ENCODE data around the gene CELF6. TPM values are rescaled to one million over a fixed set of nuclear protein-coding genes. Genes with fewer than 3 reads are reported as not detected.

CELF6 gene
- polyA plus RNA-seq, 2 donors: 1.0 to 1.4 TPM

- no peak overlapping the region for H3K4me3 ChIP-seq (ENCODE audit: low read depth in 1 of 2, low read length in 2 of 2)
- no peaks in the 10 kb centered on the region for H3K36me3 ChIP-seq (ENCODE audit: control insufficient read depth in 2 of 2, insufficient read depth in 2 of 2, low read length in 1 of 2)
- H3K9me3 ChIP-seq (ENCODE audit: control insufficient read depth in 2 of 2, insufficient read depth in 1 of 2, low read depth in 1 of 2, low read length in 1 of 2): no peaks in the 10 kb centered on the region
- H3K4me1 ChIP-seq (ENCODE audit: control insufficient read depth in 2 of 2, insufficient read depth in 2 of 2, low read length in 1 of 2): no peaks in the 10 kb centered on the region
- no peak overlapping the region for H3K27ac ChIP-seq (ENCODE audit: low read depth in 2 of 2, low read length in 1 of 2)
- WGBS, 2 donors: 93 to 95% methylated on average over 7 of the region's 7 CpGs
- no peaks in the 10 kb centered on the region for H3K27me3 ChIP-seq (ENCODE audit: control insufficient read depth in 1 of 2, insufficient read depth in 2 of 2, low read length in 2 of 2)
These were observed 15.4 kb downstream of the CELF6 start for GRCh38 chr15:72304596-72304995.

DNA sequence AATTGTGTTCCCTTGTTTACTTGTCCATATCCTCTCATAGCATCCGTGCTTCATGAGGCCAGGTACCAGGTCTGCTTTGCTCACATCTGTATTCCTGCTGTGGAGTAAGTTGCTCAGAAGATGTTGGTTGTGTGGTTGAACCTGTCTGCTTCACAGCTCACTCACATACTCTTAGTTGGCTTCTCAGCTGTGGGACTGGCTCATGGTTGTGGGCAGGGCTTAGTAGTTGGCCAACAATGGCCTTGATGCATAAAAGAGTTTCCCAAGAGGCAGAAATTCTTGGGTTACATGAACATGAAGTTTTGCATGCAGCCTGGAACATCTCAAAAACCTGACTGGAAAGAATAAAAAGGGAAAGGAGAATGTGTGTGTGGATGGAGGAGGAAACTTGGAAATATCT lies 17.0 kb downstream of the CELF6 start:
- H3K27me3 ChIP-seq (ENCODE audit: control insufficient read depth in 1 of 2, insufficient read depth in 2 of 2, low read length in 2 of 2): no peaks in the 10 kb centered on the region
- H3K9me3 ChIP-seq (ENCODE audit: control insufficient read depth in 2 of 2, insufficient read depth in 1 of 2, low read depth in 1 of 2, low read length in 1 of 2): no peaks in the 10 kb centered on the region
- no peak overlapping the region for H3K27ac ChIP-seq (ENCODE audit: low read depth in 2 of 2, low read length in 1 of 2)
- 53 to 62% methylated on average over 1 of the region's 1 CpG for WGBS, 2 donors
- no peak overlapping the region for H3K4me3 ChIP-seq (ENCODE audit: low read depth in 1 of 2, low read length in 2 of 2)
- no peaks in the 10 kb centered on the region for H3K36me3 ChIP-seq (ENCODE audit: control insufficient read depth in 2 of 2, insufficient read depth in 2 of 2, low read length in 1 of 2)
- no peaks in the 10 kb centered on the region for H3K4me1 ChIP-seq (ENCODE audit: control insufficient read depth in 2 of 2, insufficient read depth in 2 of 2, low read length in 1 of 2)

DNA sequence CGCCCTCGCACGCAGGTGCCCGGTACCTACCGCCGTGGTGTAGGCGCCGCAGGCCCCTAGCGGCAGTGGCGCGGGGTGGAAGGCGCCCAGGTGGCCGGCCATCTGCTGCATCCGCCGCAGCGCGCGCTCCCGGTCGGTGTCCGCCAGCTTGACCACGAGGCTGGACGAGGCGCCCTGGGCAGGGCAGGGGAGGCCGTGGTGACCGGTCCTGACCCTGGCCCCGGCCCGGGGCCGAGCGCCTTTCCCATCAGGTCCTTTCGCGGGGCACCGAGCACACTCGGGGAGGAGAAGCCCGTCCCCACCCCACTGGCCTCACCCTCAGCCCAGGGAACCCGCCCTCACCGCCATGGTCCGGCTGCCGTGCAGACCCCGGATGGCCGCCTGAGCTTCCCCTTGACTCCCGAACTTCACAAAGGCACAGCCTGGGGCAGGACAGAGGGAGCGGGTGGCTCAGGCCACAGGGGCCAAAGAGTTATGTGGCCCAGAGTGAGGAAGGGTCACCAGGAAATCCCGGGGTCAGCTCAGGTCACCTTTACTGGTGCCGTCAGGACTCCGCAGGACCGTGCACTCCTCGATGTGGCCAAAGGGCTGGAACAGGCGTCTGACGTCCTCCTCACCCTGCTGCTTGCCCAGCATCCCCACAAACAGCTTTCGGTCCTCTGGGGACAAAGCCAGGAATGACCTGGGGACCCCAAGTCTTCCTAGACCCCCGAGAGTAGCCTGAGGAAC lies 30.2 kb downstream of the CELF6 start:
- Histone ChIP-seq H3K27me3 (ENCODE audit: control insufficient read depth in 1 of 2, insufficient read depth in 2 of 2, low read length in 2 of 2) (no peaks in the 10 kb centered on the region), H3K9me3 (ENCODE audit: control insufficient read depth in 2 of 2, insufficient read depth in 1 of 2, low read depth in 1 of 2, low read length in 1 of 2) (no peaks in the 10 kb centered on the region), H3K27ac (ENCODE audit: low read depth in 2 of 2, low read length in 1 of 2) (no peak overlapping the region), H3K36me3 (ENCODE audit: control insufficient read depth in 2 of 2, insufficient read depth in 2 of 2, low read length in 1 of 2) (no peaks in the 10 kb centered on the region), H3K4me3 (ENCODE audit: low read depth in 1 of 2, low read length in 2 of 2) (no peak overlapping the region), H3K4me1 (ENCODE audit: control insufficient read depth in 2 of 2, insufficient read depth in 2 of 2, low read length in 1 of 2) (no peaks in the 10 kb centered on the region)
- 88 to 91% methylated on average over 44 to 52 of the region's 52 CpGs for WGBS, 2 donors

GRCh38 chr15:72288796-72289596 lies 31.0 kb downstream of the CELF6 start:
- Histone ChIP-seq H3K4me1 (ENCODE audit: control insufficient read depth in 2 of 2, insufficient read depth in 2 of 2, low read length in 1 of 2) (no peaks in the 10 kb centered on the region), H3K27me3 (ENCODE audit: control insufficient read depth in 1 of 2, insufficient read depth in 2 of 2, low read length in 2 of 2) (no peaks in the 10 kb centered on the region), H3K36me3 (ENCODE audit: control insufficient read depth in 2 of 2, insufficient read depth in 2 of 2, low read length in 1 of 2) (no peaks in the 10 kb centered on the region), H3K27ac (ENCODE audit: low read depth in 2 of 2, low read length in 1 of 2) (no peak overlapping the region), H3K4me3 (ENCODE audit: low read depth in 1 of 2, low read length in 2 of 2) (no peak overlapping the region), H3K9me3 (ENCODE audit: control insufficient read depth in 2 of 2, insufficient read depth in 1 of 2, low read depth in 1 of 2, low read length in 1 of 2) (no peaks in the 10 kb centered on the region)
- 93 to 94% methylated on average over 49 of the region's 49 CpGs for WGBS, 2 donors

DNA sequence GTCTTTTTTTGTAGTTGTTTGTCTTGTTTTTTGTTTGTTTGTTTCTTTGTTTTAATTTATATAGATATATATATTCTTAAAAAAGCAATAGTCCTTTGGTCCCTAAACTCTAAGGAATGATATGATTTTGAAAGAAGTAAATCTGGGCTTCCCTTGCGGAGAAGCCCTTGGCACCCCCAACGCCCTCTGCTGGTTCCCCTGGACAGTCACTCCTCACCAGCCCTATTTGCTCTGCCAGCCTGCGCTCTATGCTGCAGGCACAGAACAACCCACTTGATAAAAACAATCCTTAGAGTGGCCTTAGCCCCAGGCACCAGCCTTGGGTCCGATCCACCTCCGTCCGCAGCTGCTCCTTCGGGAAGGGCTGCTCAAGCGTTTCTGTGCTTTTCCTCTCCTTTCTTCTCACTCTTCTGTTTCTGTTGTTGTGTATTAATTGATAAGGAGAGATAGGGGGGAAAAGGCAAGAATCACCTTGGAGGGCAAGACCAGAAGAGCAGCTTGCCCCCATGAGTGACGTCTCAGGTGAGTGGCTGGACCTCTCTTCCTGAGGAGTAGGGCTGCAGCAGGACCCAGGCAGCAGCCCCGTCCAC lies 33.9 kb downstream of the CELF6 start:
- WGBS, 2 donors: 47 to 51% methylated on average over 10 of the region's 10 CpGs
- Histone ChIP-seq H3K36me3 (ENCODE audit: control insufficient read depth in 2 of 2, insufficient read depth in 2 of 2, low read length in 1 of 2) (no peaks in the 10 kb centered on the region), H3K4me3 (ENCODE audit: low read depth in 1 of 2, low read length in 2 of 2) (no peak overlapping the region), H3K4me1 (ENCODE audit: control insufficient read depth in 2 of 2, insufficient read depth in 2 of 2, low read length in 1 of 2) (no peaks in the 10 kb centered on the region), H3K27ac (ENCODE audit: low read depth in 2 of 2, low read length in 1 of 2) (no peak overlapping the region), H3K9me3 (ENCODE audit: control insufficient read depth in 2 of 2, insufficient read depth in 1 of 2, low read depth in 1 of 2, low read length in 1 of 2) (no peaks in the 10 kb centered on the region), H3K27me3 (ENCODE audit: control insufficient read depth in 1 of 2, insufficient read depth in 2 of 2, low read length in 2 of 2) (no peaks in the 10 kb centered on the region)

DNA sequence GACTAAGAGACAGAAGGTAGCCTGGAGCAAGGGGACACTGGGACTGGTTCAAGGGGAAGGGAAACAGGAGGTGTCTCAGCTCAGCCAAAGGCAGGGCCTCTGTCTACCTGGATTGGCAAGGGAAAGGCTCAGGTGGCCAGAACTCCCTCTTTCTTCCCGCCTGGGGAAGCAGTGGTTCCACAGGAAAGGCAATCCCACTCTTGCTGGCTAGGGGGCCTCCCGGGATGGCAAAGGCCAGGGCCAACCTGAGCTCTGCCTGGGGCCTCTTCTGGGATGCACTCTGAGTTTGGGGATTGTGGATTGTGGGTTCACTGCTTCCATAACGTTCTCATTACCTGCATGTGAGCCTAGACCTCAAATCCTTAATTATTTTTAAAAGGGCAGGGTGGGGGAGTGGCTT lies 34.6 kb downstream of the CELF6 start:
- WGBS, 2 donors: 58 to 61% methylated on average over 3 of the region's 3 CpGs
- Histone ChIP-seq H3K27me3 (ENCODE audit: control insufficient read depth in 1 of 2, insufficient read depth in 2 of 2, low read length in 2 of 2) (no peaks in the 10 kb centered on the region), H3K4me1 (ENCODE audit: control insufficient read depth in 2 of 2, insufficient read depth in 2 of 2, low read length in 1 of 2) (no peaks in the 10 kb centered on the region), H3K27ac (ENCODE audit: low read depth in 2 of 2, low read length in 1 of 2) (no peak overlapping the region), H3K9me3 (ENCODE audit: control insufficient read depth in 2 of 2, insufficient read depth in 1 of 2, low read depth in 1 of 2, low read length in 1 of 2) (no peaks in the 10 kb centered on the region), H3K36me3 (ENCODE audit: control insufficient read depth in 2 of 2, insufficient read depth in 2 of 2, low read length in 1 of 2) (no peaks in the 10 kb centered on the region), H3K4me3 (ENCODE audit: low read depth in 1 of 2, low read length in 2 of 2) (no peak overlapping the region)

DNA sequence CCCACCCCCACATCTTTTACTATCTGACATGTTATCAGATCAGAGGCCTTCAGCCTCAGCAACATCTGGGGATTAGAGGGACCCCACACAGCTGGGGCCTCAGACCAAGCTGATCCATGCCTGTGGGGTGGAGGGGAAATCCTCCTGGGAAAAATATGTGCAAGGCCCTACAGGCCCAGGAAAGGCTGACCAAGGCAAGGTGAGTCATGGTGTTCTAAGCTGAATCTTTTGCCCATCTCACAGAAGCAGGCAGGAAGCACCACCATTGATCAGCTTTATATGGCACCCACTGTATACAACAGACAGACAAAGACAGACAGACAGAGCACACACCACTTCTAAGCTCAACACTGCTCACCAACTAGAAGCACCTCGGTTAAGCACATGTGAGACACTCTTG lies 35.2 kb downstream of the CELF6 start:
- Histone ChIP-seq H3K27me3 (ENCODE audit: control insufficient read depth in 1 of 2, insufficient read depth in 2 of 2, low read length in 2 of 2) (no peaks in the 10 kb centered on the region), H3K27ac (ENCODE audit: low read depth in 2 of 2, low read length in 1 of 2) (no peak overlapping the region), H3K36me3 (ENCODE audit: control insufficient read depth in 2 of 2, insufficient read depth in 2 of 2, low read length in 1 of 2) (no peaks in the 10 kb centered on the region), H3K9me3 (ENCODE audit: control insufficient read depth in 2 of 2, insufficient read depth in 1 of 2, low read depth in 1 of 2, low read length in 1 of 2) (no peaks in the 10 kb centered on the region), H3K4me1 (ENCODE audit: control insufficient read depth in 2 of 2, insufficient read depth in 2 of 2, low read length in 1 of 2) (no peaks in the 10 kb centered on the region), H3K4me3 (ENCODE audit: low read depth in 1 of 2, low read length in 2 of 2) (no peak overlapping the region)
- WGBS, 2 donors: 88 to 91% methylated on average over 1 of the region's 1 CpG

DNA sequence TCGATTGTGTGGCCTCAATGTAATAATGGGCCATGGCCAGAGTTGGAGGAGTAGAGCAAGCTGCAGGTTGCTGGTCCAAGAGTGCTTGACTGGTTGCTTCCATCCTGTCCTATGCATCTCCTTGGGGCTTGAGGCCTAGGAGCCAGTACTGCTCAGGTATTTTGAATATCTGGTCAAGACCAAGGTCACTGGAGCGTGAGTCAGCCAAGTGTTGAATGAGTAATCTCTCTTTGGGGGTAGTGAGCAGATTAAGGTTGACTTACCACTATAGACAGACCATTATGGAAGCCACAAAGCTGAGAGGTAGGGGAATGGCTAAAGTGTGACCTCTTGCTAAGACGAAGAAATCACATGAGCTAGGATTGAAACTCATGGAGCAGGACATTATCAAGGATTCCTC lies 38.2 kb downstream of the CELF6 start:
- no peaks in the 10 kb centered on the region for H3K4me1 ChIP-seq (ENCODE audit: control insufficient read depth in 2 of 2, insufficient read depth in 2 of 2, low read length in 1 of 2)
- 85 to 91% methylated on average over 3 of the region's 3 CpGs for WGBS, 2 donors
- H3K36me3 ChIP-seq (ENCODE audit: control insufficient read depth in 2 of 2, insufficient read depth in 2 of 2, low read length in 1 of 2): no peaks in the 10 kb centered on the region
- H3K9me3 ChIP-seq (ENCODE audit: control insufficient read depth in 2 of 2, insufficient read depth in 1 of 2, low read depth in 1 of 2, low read length in 1 of 2): no peaks in the 10 kb centered on the region
- no peak overlapping the region for H3K4me3 ChIP-seq (ENCODE audit: low read depth in 1 of 2, low read length in 2 of 2)
- no peak overlapping the region for H3K27ac ChIP-seq (ENCODE audit: low read depth in 2 of 2, low read length in 1 of 2)
- H3K27me3 ChIP-seq (ENCODE audit: control insufficient read depth in 1 of 2, insufficient read depth in 2 of 2, low read length in 2 of 2): no peaks in the 10 kb centered on the region

DNA sequence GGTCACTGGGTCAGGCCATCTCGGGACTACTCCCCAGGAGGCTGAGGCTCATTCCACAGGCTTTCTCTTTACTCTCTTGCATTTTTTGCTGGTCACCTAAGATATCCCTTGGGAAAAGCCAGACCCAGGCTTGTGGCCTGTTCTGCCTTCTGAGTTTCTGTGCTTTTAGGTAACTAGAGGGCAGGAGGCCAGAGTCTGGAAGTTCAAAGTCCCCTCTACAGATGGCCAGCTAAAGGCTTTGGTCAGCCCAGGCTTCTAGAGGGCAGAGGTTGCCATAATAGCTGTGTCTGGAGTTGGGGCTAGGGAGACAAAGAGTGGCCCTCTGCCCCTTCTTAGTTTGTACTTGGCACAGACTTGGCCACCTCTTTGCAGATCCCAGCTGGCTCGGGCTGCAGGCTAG lies 39.2 kb downstream of the CELF6 start:
- Histone ChIP-seq H3K27me3 (ENCODE audit: control insufficient read depth in 1 of 2, insufficient read depth in 2 of 2, low read length in 2 of 2) (no peaks in the 10 kb centered on the region), H3K4me3 (ENCODE audit: low read depth in 1 of 2, low read length in 2 of 2) (no peak overlapping the region), H3K36me3 (ENCODE audit: control insufficient read depth in 2 of 2, insufficient read depth in 2 of 2, low read length in 1 of 2) (no peaks in the 10 kb centered on the region), H3K27ac (ENCODE audit: low read depth in 2 of 2, low read length in 1 of 2) (no peak overlapping the region), H3K4me1 (ENCODE audit: control insufficient read depth in 2 of 2, insufficient read depth in 2 of 2, low read length in 1 of 2) (no peaks in the 10 kb centered on the region), H3K9me3 (ENCODE audit: control insufficient read depth in 2 of 2, insufficient read depth in 1 of 2, low read depth in 1 of 2, low read length in 1 of 2) (no peaks in the 10 kb centered on the region)
- WGBS, 2 donors: 81 to 89% methylated on average over 2 of the region's 2 CpGs

Measured in esophagus (tissue), 2 donors.